ENCODE results near the gene CHST1.

The CHST1 gene

GRCh38 chr11:45667929-45668680 lies 2.7 kb upstream of the CHST1 start:
- H3K4me3 Mint-ChIP-seq, result no peak overlapping the region
- ATAC-seq (no peak), DNase-seq (ENCODE audit: low spot score in 2 of 2) (no peak)
- no peak overlapping the region for H3K27ac Mint-ChIP-seq
- H3K4me1 Mint-ChIP-seq, result peaks cover 10% of the 10 kb centered on the region
- H3K36me3 Mint-ChIP-seq, result no peaks in the 10 kb centered on the region
- no peaks in the 10 kb centered on the region for H3K9me3 Mint-ChIP-seq

DNA sequence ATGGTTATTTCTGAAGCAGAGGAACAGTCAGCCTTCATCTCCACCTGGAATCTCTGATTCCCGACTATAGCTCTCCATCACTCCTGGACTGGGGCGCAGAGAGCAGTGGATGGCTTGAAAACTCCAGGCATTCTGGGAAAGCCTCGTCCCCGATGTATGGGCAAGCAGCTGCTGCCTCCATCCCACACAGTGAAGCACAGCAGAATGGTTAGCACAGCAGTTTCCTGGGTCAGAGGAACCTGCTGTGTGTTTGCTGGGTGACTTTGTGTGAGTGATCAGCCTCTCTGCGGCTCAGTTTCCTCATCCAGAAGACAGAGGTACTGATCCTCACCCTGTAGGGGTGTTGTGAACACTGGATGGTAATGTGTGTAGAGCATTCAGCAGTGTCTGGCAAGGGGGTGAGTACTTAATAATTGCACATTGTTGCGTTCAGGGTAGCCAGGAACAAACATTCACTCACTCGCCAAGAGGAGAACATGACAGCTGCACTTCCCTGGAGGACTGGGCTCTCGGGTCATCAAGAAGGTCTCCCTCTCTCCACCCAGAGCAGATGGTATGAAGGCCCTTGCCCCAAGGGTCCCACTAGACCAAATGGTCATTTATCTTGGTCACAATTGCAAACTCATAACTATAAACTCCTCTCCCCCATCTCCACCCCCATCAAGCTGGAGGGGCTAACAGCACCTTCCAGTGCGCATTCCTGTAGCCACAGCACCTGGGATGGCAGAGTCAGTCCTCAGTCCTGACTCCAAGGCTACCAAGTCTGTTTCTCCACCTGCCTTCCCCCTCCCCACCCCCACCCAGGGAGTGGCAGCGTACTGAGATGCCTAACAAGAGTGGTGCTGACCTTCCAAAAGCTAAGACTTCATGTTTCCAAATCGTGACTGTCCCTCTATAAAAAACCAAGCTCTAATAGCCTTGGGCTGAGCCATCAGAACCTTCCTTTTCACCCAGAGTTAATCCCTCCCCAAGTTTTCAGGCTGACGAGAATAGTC lies 1.5 kb upstream of the CHST1 start:
- Mint-ChIP-seq H3K27ac (no peak overlapping the region), H3K4me1 (peaks cover 15% of the 10 kb centered on the region), H3K4me3 (no peak overlapping the region), H3K9me3 (no peaks in the 10 kb centered on the region), H3K36me3 (no peaks in the 10 kb centered on the region)
- DNase-seq (ENCODE audit: low spot score in 2 of 2) (no peak), ATAC-seq (no peak)

DNA sequence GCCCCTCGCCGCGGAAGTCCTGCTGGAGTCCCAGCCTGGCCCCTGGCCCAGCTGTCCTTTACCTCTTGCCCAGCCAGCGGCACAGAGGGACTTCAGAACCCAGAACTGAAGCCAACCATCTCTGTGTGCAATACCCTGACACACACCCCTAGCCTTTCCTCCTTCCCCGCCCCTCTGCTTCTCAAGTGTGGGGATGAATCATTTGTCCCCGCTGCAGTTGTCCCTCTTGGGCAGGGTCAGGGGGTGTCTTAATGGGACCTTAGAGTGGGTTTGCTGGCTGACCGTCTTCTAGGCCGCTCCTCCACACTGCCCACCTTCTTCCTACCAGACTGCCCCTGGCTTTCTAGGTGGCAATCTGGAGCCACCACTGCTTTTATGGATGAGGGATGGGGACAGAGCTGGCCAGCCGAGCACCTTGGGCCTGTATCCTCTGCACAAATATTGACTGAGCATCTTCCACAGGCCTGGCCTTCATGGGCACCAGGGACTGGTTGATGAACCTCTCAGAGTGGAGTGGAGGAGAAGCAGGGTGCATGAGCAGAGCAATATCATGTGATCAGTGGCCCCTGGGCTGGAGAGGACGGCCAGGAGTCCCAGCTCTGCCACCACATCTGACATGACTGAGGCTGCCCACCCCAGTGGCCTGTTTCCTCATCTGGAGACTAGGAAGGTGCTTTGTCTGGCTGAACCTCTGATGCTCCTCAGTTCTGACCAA lies 668 bp upstream of the CHST1 start:
- Mint-ChIP-seq H3K9me3 (no peaks in the 10 kb centered on the region), H3K4me3 (peak overlapping the region; percentile 67), H3K4me1 (peaks cover 15% of the 10 kb centered on the region), H3K36me3 (no peaks in the 10 kb centered on the region), H3K27ac (no peak overlapping the region)
- DNase-seq (ENCODE audit: low spot score in 2 of 2), result no peak
- ATAC-seq, result peak; percentile 5

DNA sequence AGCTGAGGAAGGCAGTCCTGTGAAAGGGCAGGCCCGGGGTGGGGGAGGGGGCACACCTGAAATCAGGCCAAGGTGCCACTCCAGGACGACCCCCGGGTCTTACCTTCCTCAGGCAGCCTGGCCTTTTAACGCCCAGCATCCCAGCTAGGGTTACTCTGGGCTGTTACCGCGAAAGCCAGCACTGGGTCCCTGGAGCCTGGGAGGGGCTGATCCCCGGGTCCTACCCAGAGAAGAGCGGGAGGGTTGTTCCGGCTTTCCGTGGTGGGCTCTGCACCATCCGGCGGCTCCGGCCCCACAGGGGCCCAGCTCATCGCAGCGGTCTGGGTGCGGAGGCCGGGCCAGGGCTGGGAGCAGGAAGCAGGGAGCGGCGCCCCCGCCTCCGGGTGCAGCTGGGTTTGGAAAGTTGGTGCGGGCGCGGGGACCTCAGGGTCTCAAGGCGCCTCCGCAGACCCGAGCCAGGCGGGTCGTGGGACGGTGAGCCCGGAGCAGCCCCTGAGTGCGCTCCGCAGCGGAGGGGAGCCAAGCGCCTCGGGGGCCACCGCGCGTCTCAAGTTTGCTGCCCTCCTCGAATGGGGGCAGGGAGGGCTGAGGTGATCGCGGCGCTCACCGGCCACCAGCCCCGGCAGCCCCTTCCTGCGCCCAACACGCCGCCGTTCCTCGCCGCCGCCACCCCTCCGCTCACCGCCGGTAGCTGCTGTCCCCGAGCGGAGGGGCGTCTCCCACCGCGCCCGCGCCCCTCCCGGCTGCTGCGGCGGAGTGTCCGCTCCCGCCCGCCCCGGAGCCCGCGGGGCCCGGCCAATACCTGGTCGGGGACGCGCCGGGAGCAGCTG lies 831 bp downstream of the CHST1 start:
- ATAC-seq, result no peak
- H3K36me3 Mint-ChIP-seq, result no peaks in the 10 kb centered on the region
- peak overlapping the region; percentile 39 for H3K4me3 Mint-ChIP-seq
- no peak for DNase-seq (ENCODE audit: low spot score in 2 of 2)
- no peaks in the 10 kb centered on the region for H3K9me3 Mint-ChIP-seq
- peaks cover 15% of the 10 kb centered on the region for H3K4me1 Mint-ChIP-seq
- H3K27ac Mint-ChIP-seq, result no peak overlapping the region

GRCh38 chr11:45663486-45664375 lies 1.7 kb downstream of the CHST1 start:
- H3K27ac Mint-ChIP-seq, result no peak overlapping the region
- H3K4me3 Mint-ChIP-seq, result peak overlapping the region; percentile 39
- ATAC-seq (no peak), DNase-seq (ENCODE audit: low spot score in 2 of 2) (no peak)
- H3K4me1 Mint-ChIP-seq, result peaks cover 15% of the 10 kb centered on the region
- no peaks in the 10 kb centered on the region for H3K9me3 Mint-ChIP-seq
- no peaks in the 10 kb centered on the region for H3K36me3 Mint-ChIP-seq

- DNase-seq (ENCODE audit: low spot score in 2 of 2), result no peak
- ATAC-seq, result peak; percentile 54
- Mint-ChIP-seq H3K4me1 (peaks cover 15% of the 10 kb centered on the region), H3K27ac (peak overlapping the region; percentile 36), H3K9me3 (no peaks in the 10 kb centered on the region), H3K4me3 (peak overlapping the region; percentile 39), H3K36me3 (no peaks in the 10 kb centered on the region)
Measured at GRCh38 chr11:45662665-45663485, 2.5 kb downstream of the CHST1 start.

DNA sequence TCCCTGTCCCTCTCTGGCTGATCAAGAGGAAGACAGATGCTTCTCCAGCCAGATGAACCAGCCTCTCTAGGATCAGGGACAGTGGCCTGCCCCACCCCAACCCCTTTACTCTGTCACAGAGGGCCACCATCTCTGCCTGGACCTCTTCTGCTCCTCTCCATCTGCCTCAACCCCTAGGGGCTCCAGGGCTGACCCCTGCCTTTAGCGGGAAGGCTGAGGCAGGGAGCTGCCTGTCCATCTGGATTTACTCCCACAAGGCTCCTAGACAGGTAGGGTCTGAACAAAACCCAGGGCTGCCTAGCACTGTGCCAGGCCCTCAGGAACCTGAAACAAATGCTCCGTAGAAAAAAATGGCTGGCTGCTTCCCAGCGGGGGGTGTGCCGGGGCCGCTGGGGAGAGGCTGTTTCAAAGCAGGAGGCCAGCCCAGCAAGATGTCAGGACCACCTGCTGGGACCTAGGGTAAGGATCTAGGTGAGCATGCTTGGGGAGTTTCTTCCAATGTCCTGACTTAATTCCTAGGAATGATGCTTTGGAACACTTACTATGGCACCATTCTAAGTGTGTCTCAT lies 3.2 kb downstream of the CHST1 start:
- ATAC-seq (no peak), DNase-seq (ENCODE audit: low spot score in 2 of 2) (no peak)
- Mint-ChIP-seq H3K4me1 (peaks cover 15% of the 10 kb centered on the region), H3K9me3 (no peaks in the 10 kb centered on the region), H3K4me3 (no peak overlapping the region), H3K36me3 (no peaks in the 10 kb centered on the region), H3K27ac (no peak overlapping the region)

GRCh38 chr11:45661439-45662055 lies 3.9 kb downstream of the CHST1 start:
- Mint-ChIP-seq H3K27ac (no peak overlapping the region), H3K4me3 (no peak overlapping the region), H3K4me1 (peaks cover 15% of the 10 kb centered on the region), H3K36me3 (no peaks in the 10 kb centered on the region), H3K9me3 (no peaks in the 10 kb centered on the region)
- DNase-seq (ENCODE audit: low spot score in 2 of 2), result no peak
- peak; percentile 3 for ATAC-seq

- ATAC-seq (no peak), DNase-seq (ENCODE audit: low spot score in 2 of 2) (no peak)
- Mint-ChIP-seq H3K36me3 (no peaks in the 10 kb centered on the region), H3K27ac (no peak overlapping the region), H3K4me1 (peaks cover 11% of the 10 kb centered on the region), H3K4me3 (no peak overlapping the region), H3K9me3 (no peaks in the 10 kb centered on the region)
Measured at GRCh38 chr11:45660729-45661438, 4.5 kb downstream of the CHST1 start.

DNA sequence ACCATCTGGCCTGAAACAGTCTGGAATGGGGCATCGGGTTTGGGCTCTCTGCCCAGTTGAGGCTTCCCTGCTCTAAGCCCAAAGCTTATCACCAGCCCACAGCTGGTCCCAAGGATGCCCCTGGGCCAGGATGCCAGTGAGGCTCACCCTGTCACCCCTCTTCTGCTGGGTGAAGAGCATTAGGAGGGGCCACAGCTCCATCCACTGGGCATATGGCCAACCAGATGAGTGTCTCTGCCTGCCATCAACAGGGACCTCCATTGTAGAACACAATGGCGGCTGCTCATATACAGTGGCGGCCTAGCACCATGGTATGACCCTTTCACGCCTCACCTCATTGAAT lies 5.6 kb downstream of the CHST1 start:
- Mint-ChIP-seq H3K36me3 (no peaks in the 10 kb centered on the region), H3K4me1 (peaks cover 8% of the 10 kb centered on the region), H3K27ac (no peak overlapping the region), H3K9me3 (no peaks in the 10 kb centered on the region), H3K4me3 (no peak overlapping the region)
- ATAC-seq (no peak), DNase-seq (ENCODE audit: low spot score in 2 of 2) (no peak)

DNA sequence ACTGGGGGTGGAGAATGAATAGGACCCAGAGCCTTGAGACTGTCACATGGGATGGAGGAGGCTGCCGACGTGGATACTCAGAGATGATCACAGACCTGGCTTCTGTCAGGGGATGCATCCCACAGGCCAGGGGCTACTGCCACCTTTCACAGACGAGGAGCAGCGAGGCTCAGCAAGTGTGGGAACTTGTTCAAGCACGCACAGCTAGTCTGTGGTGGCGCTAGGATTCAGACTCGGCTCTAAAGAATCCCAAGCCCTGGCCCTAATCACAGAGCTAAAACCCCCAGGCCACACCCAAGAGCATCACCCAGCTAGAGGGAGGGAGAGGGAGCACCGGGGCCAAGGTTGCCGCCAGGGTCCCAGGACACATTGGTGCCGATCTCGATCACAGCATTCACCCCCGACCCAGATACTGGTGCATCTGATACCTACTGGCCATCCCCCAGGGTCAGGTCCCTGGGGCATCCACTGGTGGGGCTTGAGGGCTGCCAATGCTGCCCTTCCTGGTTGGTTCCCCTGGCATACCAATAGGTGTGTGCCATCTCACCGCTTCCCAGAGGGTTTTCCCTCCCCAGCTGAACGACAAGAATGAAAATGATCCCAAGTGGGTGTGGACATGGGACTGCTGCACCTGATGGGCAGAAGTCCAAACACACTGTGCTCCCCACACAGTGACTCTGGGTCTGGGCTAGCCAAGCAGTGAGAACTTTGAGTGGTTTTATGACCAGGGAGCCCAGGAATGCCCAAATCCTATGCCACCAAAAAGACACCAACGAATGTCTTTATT lies 6.2 kb downstream of the CHST1 start:
- Mint-ChIP-seq H3K4me3 (no peak overlapping the region), H3K27ac (no peak overlapping the region)
- no peak for DNase-seq (ENCODE audit: low spot score in 2 of 2)

More for the DNA sequence above, 6.2 kb downstream of the CHST1 start:
- no peak for ATAC-seq
- Mint-ChIP-seq H3K36me3 (no peaks in the 10 kb centered on the region), H3K4me1 (peaks cover 8% of the 10 kb centered on the region), H3K9me3 (no peaks in the 10 kb centered on the region)

Measured in stimulated activated effector memory CD8-positive, alpha-beta T cell treated with anti-CD3 and anti-CD28 coated beads, Interleukin-12 subunit alpha, Interleukin-12 subunit beta, amount 100 ng/mL, for 72 hours (primary cell).